HL-60/S4 treated with retinoic acid at 250 ng/mL for 4 days and 3 days (cell line): ENCODE measurements around the gene ZNF526.

ENCODE experiments used
- in situ Hi-C: fragments of 300-500 bp; cut with MboI; formaldehyde crosslinking; loops from 2 replicates; pipeline ENCODE4 v1.7.0; 2022; ENCODE audit warnings: low sequenced_read_pairs

The ZNF526 gene

GRCh38 chr19:42219812-42220750 lies at the start of gene ZNF526:
Gene ZNF526 (plus strand): TSS chr19:42220312. CDS start chr19:42224404, 4,092 bp downstream.
- in situ Hi-C loops, result no loop called here

- in situ Hi-C loops, result no loop called here
Observed at GRCh38 chr19:42170715-42171114, 49.4 kb upstream of the ZNF526 start.

DNA sequence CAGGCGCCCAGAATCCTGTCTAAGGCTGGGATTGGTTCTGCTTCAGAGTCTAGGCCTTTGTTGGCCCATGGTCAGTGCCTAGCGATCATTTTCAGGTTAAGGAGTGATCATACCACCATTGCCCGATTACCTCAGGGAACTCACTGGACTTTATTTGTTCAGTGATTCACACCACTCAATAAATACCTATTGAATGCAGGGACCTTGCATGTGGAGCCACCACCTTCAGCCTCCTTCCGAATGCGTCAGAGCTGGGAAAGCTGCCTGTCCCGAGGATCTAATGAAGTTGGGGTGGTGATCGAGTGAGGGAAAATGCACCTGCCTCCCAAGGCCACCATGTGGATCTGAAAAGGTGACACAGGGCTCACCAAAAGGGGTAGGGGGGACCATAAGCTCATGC lies 47.9 kb upstream of the ZNF526 start:
- in situ Hi-C loops, result no loop called here

DNA sequence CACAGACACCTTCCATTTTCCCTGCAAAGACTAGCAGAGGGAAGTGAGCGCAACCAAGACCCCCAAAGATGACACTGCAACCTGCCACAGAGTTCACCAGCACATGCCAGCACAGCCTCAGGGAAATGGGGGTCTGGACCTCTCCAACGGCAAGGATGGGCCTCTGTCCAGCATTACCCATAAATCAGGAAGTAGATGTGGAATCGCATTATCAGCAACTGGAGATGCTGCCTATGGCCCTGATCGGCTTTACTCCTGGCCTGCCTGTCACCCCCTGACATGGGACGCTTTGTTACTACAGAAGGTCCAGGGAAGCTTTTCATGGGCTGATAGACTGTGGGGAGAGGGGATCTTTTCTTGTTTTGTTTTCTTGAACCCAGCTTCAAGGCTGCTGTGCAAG lies 46.4 kb upstream of the ZNF526 start:
- in situ Hi-C loops, result no loop called here

- in situ Hi-C loops, result no loop called here
Observed at GRCh38 chr19:42174188-42174587, 45.9 kb upstream of the ZNF526 start.

DNA sequence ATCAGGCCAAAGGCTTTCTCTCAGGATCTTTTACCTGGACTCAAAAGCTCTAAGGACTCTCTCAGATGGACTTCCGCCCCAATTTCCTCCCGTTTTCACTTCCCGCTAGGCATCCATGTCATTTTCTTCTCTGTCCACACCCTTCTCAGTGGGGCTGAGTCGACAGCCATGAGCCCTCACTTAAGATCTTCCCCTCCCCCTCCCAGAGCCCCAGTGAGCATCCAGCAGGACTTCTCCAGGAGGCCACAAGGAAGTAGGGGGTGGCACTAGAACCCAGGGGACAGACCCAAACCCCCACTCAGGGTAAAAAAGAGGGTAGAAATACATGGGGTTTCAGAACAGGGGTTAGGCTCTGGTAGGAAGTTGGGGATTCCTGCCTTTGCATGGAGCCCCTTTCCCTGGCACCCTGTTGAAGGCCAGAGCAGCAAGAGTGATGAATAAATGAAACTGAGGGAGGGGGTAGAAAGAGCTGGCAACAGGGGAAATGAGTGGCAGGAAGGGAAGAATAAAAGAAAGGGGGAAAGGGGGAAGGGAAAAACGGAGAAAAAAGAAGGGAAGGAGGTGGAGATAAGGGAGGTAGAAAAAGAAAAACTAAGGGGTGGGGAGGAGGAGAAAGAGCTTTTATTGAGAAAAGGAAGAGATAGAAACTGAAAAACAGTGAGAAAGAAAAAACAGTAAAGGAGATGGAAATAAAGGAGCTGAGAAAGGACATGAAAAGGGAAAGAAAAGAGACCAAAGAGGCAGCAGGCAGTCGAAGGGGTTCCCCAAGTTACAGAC lies 45.0 kb upstream of the ZNF526 start:
- in situ Hi-C loops, result no loop called here

GRCh38 chr19:42175952-42176648 lies 44.0 kb upstream of the ZNF526 start:
- in situ Hi-C loops, result no loop called here

- in situ Hi-C loops, result no loop called here
Observed at GRCh38 chr19:42176649-42176989, 43.5 kb upstream of the ZNF526 start.

DNA sequence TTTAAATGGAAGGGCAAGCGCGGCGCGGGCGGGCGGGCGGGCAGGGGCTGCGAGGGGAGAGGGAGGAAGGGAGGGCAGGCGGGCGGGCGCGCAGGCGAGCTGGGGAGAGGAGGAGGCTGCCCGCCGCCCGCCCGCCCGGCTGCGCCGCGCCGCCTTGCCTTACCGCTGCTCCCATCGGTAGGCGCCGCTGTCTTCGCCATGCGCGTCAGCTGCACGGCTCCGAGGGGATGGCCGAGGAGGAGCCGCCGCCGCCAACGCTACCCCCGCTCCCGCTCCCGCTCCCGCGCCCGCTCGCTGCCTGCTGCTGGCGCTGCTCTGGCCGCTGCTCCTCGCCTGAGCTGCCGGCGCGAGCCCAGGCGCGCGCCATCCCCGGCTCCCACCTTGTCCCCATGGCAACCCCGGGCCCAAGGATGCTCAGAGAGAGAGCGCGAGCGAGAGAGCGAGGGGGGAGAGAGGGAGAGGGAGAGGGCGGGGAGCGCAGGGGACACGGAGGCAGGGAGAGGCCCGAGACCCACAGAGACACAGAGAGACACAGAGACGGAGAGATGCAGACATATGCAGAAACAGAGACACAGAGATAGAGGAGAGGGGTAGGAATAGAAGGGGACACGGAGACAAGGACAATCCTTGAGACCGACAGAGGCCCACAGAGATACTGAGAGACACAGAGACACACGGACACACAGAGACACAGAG lies 43.0 kb upstream of the ZNF526 start:
- in situ Hi-C loops, result no loop called here

- in situ Hi-C loops, result no loop called here
Observed at GRCh38 chr19:42177686-42178019, 42.5 kb upstream of the ZNF526 start.

DNA sequence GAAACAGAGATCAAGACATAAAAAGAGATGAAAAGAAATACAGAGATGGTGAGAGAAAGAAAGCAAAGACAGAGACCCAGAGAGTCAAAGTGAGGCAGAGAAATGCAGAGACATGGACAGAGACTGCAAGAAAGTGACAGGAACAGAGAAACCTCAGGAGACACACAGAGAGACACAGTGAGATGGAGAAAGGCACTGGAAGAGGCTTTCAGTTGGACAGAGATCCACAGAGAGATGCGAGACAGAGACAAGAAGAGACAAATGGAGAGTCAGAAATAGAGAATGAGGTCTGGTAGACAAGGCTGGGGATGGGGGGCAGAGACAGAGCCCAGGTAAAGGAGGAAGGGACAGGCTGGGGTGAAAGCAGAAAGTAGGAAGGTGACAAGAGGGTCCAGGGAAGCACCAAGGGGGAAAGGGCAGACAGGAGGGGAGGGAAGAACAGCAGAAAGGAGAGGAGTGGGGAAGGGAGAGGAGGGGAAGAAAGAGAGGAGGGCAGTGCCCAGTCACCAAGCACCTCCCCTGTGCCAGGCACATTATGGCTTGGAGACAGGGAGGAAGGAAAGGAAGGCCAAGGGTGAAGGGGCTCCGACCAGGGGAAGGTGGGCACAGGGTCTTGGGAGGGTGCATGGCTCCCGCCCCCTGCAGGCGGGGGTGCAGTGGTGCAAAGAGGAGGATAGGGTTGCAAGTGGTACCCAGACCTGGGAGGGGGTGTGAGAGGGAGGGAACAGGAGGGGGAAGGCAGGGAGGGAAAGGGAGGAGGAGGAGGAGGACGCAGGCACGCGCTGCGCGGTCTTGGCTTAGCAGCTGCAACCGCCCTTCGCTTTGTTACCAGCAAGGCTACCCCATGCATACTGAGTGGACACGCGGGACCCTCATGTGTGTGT lies 41.1 kb upstream of the ZNF526 start:
- in situ Hi-C loops, result no loop called here

DNA sequence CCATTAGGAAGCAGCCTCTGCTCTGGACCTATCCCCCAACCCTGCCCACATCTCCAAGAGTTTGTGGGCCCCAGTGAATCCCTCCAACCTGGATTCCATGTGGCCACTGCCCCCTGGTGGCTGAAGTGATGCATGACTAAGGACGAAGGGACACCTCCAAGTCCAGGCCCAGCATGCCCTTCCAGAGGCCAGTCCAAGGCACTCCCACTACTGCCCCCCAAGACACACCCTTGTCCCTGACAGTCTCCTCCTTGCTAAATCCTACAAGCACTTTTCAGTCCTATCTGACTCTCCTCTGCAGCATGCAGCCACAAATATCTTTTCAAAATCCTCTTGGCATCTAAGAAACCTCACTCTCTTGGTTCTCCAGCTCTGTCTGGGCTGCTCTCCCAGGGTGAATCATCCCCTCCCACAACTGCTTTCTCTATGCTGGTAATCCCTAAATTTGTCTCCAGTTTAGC lies 35.7 kb upstream of the ZNF526 start:
- in situ Hi-C loops, result no loop called here

DNA sequence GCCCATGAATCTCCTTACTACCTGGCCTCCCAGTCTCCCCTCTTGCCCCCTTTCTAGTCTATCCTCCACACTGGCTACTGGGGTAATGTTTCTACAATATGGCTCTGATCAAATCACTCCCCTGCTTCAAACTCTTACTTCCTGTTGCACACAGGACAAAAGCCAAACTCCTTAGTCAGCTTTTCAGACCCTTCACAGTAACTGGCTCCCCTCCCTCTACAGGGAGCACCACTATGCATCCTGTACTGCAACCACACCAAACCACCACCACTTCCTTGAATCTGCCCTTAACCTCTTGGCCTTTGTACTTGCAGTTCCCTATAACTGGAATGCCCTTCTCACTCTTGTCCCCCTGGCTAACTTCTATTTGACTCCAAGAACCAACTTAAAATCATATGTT lies 34.8 kb upstream of the ZNF526 start:
- in situ Hi-C loops, result no loop called here

DNA sequence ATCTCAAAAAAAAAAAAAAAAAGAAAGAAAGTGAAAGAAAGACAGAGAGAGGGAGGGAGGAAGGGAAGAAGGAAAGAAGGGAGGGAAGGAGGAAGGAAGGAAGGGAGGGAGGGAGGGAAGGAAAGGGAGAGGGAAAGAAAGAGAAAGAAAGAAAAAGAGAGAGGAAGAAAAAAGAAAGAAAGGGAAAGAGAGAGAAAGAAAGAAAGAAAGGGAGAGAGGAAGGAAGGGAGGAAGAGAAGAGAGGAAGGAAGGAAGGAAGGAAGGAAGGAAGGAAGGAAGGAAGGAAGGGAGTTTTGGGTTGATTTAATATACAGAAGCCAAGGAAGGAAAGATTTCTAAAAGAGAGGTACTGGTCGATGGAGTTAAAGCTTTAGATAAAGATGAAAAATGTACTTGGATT lies 31.4 kb upstream of the ZNF526 start:
- in situ Hi-C loops, result no loop called here

DNA sequence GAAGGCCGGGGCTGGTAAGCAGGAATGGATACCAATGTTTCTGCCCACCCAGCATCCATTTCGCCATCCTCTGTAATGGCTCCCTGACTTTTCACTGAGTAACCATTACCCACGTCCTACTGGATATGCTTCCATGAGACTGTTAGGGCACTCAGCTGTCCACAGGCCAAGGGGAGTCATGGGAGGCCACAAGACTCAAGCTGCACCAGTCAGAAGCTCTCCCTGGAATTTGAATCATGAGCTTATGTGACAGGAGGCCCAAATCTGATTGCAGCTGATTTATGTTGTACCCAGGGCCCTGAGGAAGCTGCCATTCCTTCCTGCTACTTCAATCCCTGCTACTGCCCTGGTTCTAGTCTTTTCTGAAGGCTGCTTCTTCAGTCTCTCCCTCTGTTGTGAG lies 31.0 kb upstream of the ZNF526 start:
- in situ Hi-C loops, result no loop called here

DNA sequence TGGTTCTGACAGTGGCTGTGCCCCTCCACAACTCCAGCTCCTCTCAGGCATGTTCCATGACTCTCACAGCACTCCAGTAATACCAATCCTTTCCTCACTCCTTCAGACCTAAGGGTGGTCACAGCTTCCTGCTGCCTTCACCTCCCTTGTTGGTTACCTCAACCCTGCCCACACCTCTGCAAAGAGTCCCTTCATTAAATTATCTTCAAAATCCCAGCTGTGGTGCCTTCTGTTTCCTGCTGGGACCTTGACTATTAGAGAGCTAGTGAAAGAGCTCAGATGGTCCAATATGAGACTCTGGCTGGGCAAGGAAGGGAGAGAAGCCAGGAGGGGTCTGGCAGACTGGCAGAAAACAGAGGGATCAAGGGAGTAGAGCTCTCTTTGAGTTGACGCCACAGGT lies 28.8 kb upstream of the ZNF526 start:
- in situ Hi-C loops, result no loop called here

DNA sequence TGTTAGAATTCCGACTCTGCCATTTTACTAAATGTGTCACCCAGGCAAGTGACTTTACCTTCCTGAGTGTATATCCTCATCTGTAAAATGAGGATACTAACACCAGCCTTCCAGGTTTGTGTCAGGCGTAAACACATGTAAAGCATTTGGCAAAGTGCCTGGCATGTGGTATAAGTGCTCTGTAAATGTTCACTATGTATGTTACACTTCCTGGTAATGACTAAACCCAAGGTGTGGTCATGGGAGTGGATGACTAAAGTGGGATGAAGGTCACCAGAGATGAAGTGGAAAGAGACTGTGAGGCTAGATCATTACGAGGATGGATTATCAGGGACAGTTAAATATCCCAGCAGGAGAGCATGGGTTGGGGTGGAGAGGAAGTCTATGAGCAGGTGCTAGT lies 28.3 kb upstream of the ZNF526 start:
- in situ Hi-C loops, result no loop called here

- in situ Hi-C loops, result no loop called here
Observed at GRCh38 chr19:42193294-42193693, 26.8 kb upstream of the ZNF526 start.

DNA sequence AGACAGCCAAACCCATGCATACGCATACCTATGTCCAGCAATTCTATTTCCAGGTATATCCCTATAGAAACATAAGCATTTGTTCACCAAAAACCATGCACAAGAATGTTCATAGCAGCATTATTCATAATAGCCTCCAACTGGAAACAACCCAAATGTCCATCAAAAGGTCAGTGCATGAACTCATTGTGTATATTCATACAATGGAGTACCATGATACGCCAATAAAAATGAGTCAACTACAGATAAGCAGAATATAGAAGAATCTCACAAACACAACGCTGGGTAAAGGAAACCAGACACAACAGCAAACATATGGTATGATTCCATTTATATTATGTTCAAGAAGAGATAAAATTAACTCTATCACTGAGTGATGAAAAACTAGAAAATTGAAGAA lies 26.4 kb upstream of the ZNF526 start:
- in situ Hi-C loops, result no loop called here
